H1 (cell line): ENCODE measurements around the gene ICAM5. TPM values are rescaled to one million over a fixed set of nuclear protein-coding genes. Genes with fewer than 3 reads are reported as not detected.

Source experiments
- CTCF ChIA-PET: fragments of 300-600 bp; sonication (Branson Sonifier 250); formaldehyde crosslinking; loops from one replicate; lab custom pipeline; 2021; ENCODE audit not compliant: partially characterized antibody; lab: Charles Lee
- POLR2A ChIA-PET: fragments of 300-600 bp; sonication (Branson Sonifier 250); formaldehyde crosslinking; loops from one replicate; lab custom pipeline; 2021; ENCODE audit warnings: inconsistent platforms; ENCODE audit not compliant: partially characterized antibody; lab: Charles Lee
- DNase-seq, 2 experiments: peaks; one replicate each; pipeline versions ENCODE4 v3.0.0 to v3.0.0-alpha.2; 2010 to 2022; ENCODE audit warnings: low spot score in 2 of 2, low read depth in 1 of 2, mixed read lengths in 1 of 2
- FAIRE-seq: peaks from 2 replicates; lab custom pipeline; 2011; peaks lifted over from hg19 to GRCh38; lab: Jason Lieb, UNC
- H2AFZ ChIP-seq: 2 replicates; pipeline ENCODE4 v1.8.1; 2012; ENCODE audit warnings: low read length, inconsistent platforms
- H2AK5ac ChIP-seq: 2 replicates; pipeline ENCODE4 v1.6.1; 2013; ENCODE audit warnings: low read depth, low read length
- H2BK120ac ChIP-seq: replicated peaks from 2 replicates; pipeline ENCODE3; 2013; ENCODE audit warnings: low read depth, low read length, inconsistent platforms
- H2BK12ac ChIP-seq: 2 replicates; pipeline ENCODE4 v1.6.1; 2013; ENCODE audit warnings: low read depth, low read length
- H2BK15ac ChIP-seq: 2 replicates; pipeline ENCODE4 v1.6.1; 2013; ENCODE audit warnings: low read length
- H2BK20ac ChIP-seq: 2 replicates; pipeline ENCODE4 v1.6.1; 2013; ENCODE audit warnings: low read length
- H2BK5ac ChIP-seq: 2 replicates; pipeline ENCODE4 v1.6.1; 2013; ENCODE audit warnings: low read depth, low read length
- H3K14ac ChIP-seq: 2 replicates; pipeline ENCODE4 v1.6.1; 2013; ENCODE audit warnings: inconsistent platforms; ENCODE audit not compliant: insufficient read length
- H3K18ac ChIP-seq: 2 replicates; pipeline ENCODE4 v1.6.1; 2013; ENCODE audit warnings: low read length; ENCODE audit errors: extremely low read depth
- H3K23ac ChIP-seq: 2 replicates; pipeline ENCODE4 v1.6.1; 2013; ENCODE audit warnings: inconsistent platforms; ENCODE audit not compliant: insufficient read length
- H3K23me2 ChIP-seq: 2 replicates; pipeline ENCODE4 v1.6.1; 2013; ENCODE audit warnings: low read depth, low read length
- H3K27ac ChIP-seq: 2 replicates; pipeline ENCODE4 v1.6.1; 2011; ENCODE audit warnings: low read depth, low read length, inconsistent platforms
- H3K27me3 ChIP-seq, 4 experiments: replicated peaks in 1 of 4; 1 replicate in 1 of 4; 2 replicates in 3 of 4; pipeline versions ENCODE4 v1.6.1 to v1.8.1; 2011 to 2013; ENCODE audit warnings: low read length in 3 of 4, mild to moderate bottlenecking in 3 of 4, inconsistent platforms in 2 of 4, mixed read lengths in 2 of 4, moderate library complexity in 1 of 4; ENCODE audit not compliant: control insufficient read depth in 3 of 4, insufficient read depth in 3 of 4; ENCODE audit errors: extremely low read depth in 1 of 4
- H3K36me3 ChIP-seq, 4 experiments: 2 replicates each; pipeline versions ENCODE4 v1.6.1 to v1.8.1; 2011 to 2013; ENCODE audit warnings: mild to moderate bottlenecking in 4 of 4, low read length in 3 of 4, moderate library complexity in 2 of 4, control low read depth in 1 of 4, inconsistent platforms in 1 of 4; ENCODE audit not compliant: insufficient read depth in 4 of 4, control insufficient read depth in 2 of 4
- H3K4ac ChIP-seq: replicated peaks from 2 replicates; pipeline ENCODE3; 2013; ENCODE audit warnings: low read length, low read depth, mixed read lengths, inconsistent platforms; ENCODE audit not compliant: insufficient read length
- H3K4me1 ChIP-seq, 4 experiments: replicated peaks in 1 of 4; 1 replicate in 1 of 4; 2 replicates in 3 of 4; pipeline versions ENCODE4 v1.6.1 to v1.8.1; 2011 to 2013; ENCODE audit warnings: low read length in 3 of 4, inconsistent platforms in 2 of 4, mixed read lengths in 1 of 4; ENCODE audit not compliant: insufficient read depth in 4 of 4, control insufficient read depth in 3 of 4
- H3K4me2 ChIP-seq, 2 experiments: 2 replicates each; pipeline versions ENCODE4 v1.6.1 to v1.8.1; 2011 to 2013; ENCODE audit warnings: low read depth in 2 of 2, low read length in 2 of 2, control low read depth in 1 of 2, inconsistent platforms in 1 of 2, mild to moderate bottlenecking in 1 of 2; ENCODE audit not compliant: insufficient read depth in 1 of 2
- H3K4me3 ChIP-seq, 4 experiments: fragments of 200-600, 300-600 bp in 1 of 4; sonication (generic), shearing (Covaris generic), sonication (Bioruptor Twin) in 1 of 4; 2 replicates each; pipeline versions ENCODE4 v1.5.1 to v1.8.1; 2011 to 2016; ENCODE audit warnings: low read length in 4 of 4, low read depth in 3 of 4, control low read depth in 2 of 4, inconsistent platforms in 2 of 4, mild to moderate bottlenecking in 2 of 4, mixed read lengths in 1 of 4, moderate library complexity in 1 of 4; ENCODE audit not compliant: insufficient read depth in 2 of 4; ENCODE audit errors: extremely low read depth in 1 of 4
- H3K56ac ChIP-seq: replicated peaks from 2 replicates; pipeline ENCODE3; 2013; ENCODE audit warnings: low read depth, mild to moderate bottlenecking, mixed read lengths, low read length, inconsistent platforms; ENCODE audit not compliant: insufficient read length
- H3K79me1 ChIP-seq: 2 replicates; pipeline ENCODE4 v1.6.1; 2013; ENCODE audit warnings: low read depth, low read length, control low read depth
- H3K79me2 ChIP-seq, 2 experiments: 2 replicates each; pipeline versions ENCODE4 v1.6.1 to v1.8.1; 2012 to 2013; ENCODE audit warnings: low read length in 2 of 2, mild to moderate bottlenecking in 2 of 2, inconsistent platforms in 1 of 2; ENCODE audit not compliant: insufficient read depth in 2 of 2, control insufficient read depth in 1 of 2
- H3K9ac ChIP-seq, 4 experiments: replicated peaks in 1 of 4; 1 replicate in 1 of 4; 2 replicates in 3 of 4; pipeline versions ENCODE4 v1.6.1 to v1.8.1; 2011 to 2013; ENCODE audit warnings: low read depth in 3 of 4, low read length in 3 of 4, control low read depth in 2 of 4, mild to moderate bottlenecking in 2 of 4, moderate library complexity in 2 of 4, inconsistent platforms in 1 of 4; ENCODE audit errors: extremely low read depth in 1 of 4
- H3K9me3 ChIP-seq, 2 experiments: 2 replicates each; pipeline versions ENCODE4 v1.6.1 to v1.8.1; 2012 to 2013; ENCODE audit warnings: mild to moderate bottlenecking in 2 of 2, moderate library complexity in 2 of 2, control low read depth in 1 of 2, inconsistent platforms in 1 of 2, low read depth in 1 of 2, low read length in 1 of 2, mixed read lengths in 1 of 2; ENCODE audit not compliant: insufficient read depth in 2 of 2
- H4K20me1 ChIP-seq, 2 experiments: replicated peaks in 1 of 2; 2 replicates each; pipeline versions ENCODE3 to v1.8.1; 2011 to 2013; ENCODE audit warnings: inconsistent platforms in 2 of 2, low read length in 2 of 2, mild to moderate bottlenecking in 1 of 2; ENCODE audit not compliant: insufficient read depth in 2 of 2, control insufficient read depth in 1 of 2
- H4K5ac ChIP-seq: 2 replicates; pipeline ENCODE4 v1.6.1; 2013; ENCODE audit warnings: low read length, low read depth, mixed read lengths, inconsistent platforms; ENCODE audit not compliant: insufficient read length
- H4K8ac ChIP-seq: 2 replicates; pipeline ENCODE4 v1.8.0; 2013; ENCODE audit warnings: mild to moderate bottlenecking, moderate library complexity, low read length, inconsistent platforms; ENCODE audit not compliant: insufficient read depth; ENCODE audit errors: extremely low read depth
- H4K91ac ChIP-seq: replicated peaks from 2 replicates; pipeline ENCODE3; 2013; ENCODE audit warnings: low read length, mixed read lengths, inconsistent platforms; ENCODE audit not compliant: insufficient read length
- BCL11A ChIP-seq, 2 experiments: IDR thresholded peaks; one replicate each; pipeline ENCODE4 v1.6.1; 2011; ENCODE audit warnings: low read depth in 2 of 2, low read length in 2 of 2, mild to moderate bottlenecking in 2 of 2
- HDAC2 ChIP-seq, 2 experiments: fragments of 300-600 bp in 1 of 2; sonication (generic) in 1 of 2; IDR thresholded peaks; 2 replicates each; pipeline ENCODE4 v1.6.1; 2011 to 2012; ENCODE audit warnings: low read depth in 2 of 2, low read length in 2 of 2, mild to moderate bottlenecking in 2 of 2, moderate library complexity in 2 of 2, borderline replicate concordance in 1 of 2, inconsistent platforms in 1 of 2
- HDAC6 ChIP-seq: IDR thresholded peaks from one replicate; pipeline ENCODE4 v1.7.1; 2012; ENCODE audit warnings: low read depth, mild to moderate bottlenecking, inconsistent platforms, low read length, moderate library complexity
- JUN ChIP-seq: IDR thresholded peaks from 2 replicates; pipeline ENCODE4 v1.6.1; 2011; ENCODE audit warnings: low read depth, mild to moderate bottlenecking, improper control_type of control experiment, low read length
- RBBP5 ChIP-seq: IDR thresholded peaks from 2 replicates; pipeline ENCODE4 v1.7.1; 2012; ENCODE audit warnings: low read depth, mild to moderate bottlenecking, inconsistent platforms, low read length, moderate library complexity, borderline replicate concordance
- SAP30 ChIP-seq: fragments of 300-600 bp; sonication (generic); IDR thresholded peaks from 2 replicates; pipeline ENCODE4 v1.7.1; 2012; ENCODE audit warnings: low read length, moderate library complexity, mild to moderate bottlenecking, inconsistent platforms; ENCODE audit not compliant: insufficient read depth, insufficient replicate concordance
- SIX5 ChIP-seq: IDR thresholded peaks from 2 replicates; pipeline ENCODE4 v1.6.1; 2011; ENCODE audit warnings: mild to moderate bottlenecking, low read depth, low read length
- WGBS, 2 experiments: shearing (Covaris generic) in 1 of 2; methylation state at CpG; one replicate each; pipeline versions ENCODE4 v1.1.6 to v1.1.7; 2013 to 2015; ENCODE audit warnings: low lambda C conversion rate in 2 of 2, mixed read lengths in 2 of 2, inconsistent platforms in 1 of 2, low coverage in 1 of 2, missing lambda C conversion rate in 1 of 2; ENCODE audit not compliant: insufficient replicate concordance in 2 of 2, insufficient coverage in 1 of 2, insufficient read length in 1 of 2; ENCODE audit errors: extremely low coverage in 1 of 2, missing lambda C conversion rate in 1 of 2; 5-methylcytosine and 5-hydroxymethylcytosine counted together
- polyA plus RNA-seq, 7 experiments: library from polyadenylated mRNA; depleted of rRNA in 3 of 7; stranded (reverse) in 5 of 7; unstranded in 2 of 7; fragments of >200 nt in 5 of 7; fragments of 200-250 nt in 2 of 7; gene quantifications; 1 replicate in 5 of 7; 2 replicates in 1 of 7; 4 replicates in 1 of 7; pipeline versions ENCODE4 v1.2.1 to v1.2.3, GENCODE V29; 2011 to 2013; ENCODE audit warnings: missing spikeins in 2 of 7, mixed read lengths in 2 of 7
- total RNA-seq: library from RNA; stranded (reverse); fragmentation: NEBNext Ultra II Directional; extraction: Animal tissue kit (Norgen Biotek cat#: 25700); gene quantifications from 2 replicates; pipeline ENCODE4 v1.2.1, GENCODE V29; 2021
- TF ChIP-seq, protein P1 (sequence below), 3 experiments: IDR thresholded peaks; 1 replicate in 2 of 3; 2 replicates in 1 of 3; pipeline versions ENCODE4 v1.5.1 to v1.6.1; 2011; ENCODE audit warnings: low read length in 3 of 3, mild to moderate bottlenecking in 3 of 3, inconsistent platforms in 2 of 3, low read depth in 1 of 3, moderate library complexity in 1 of 3; ENCODE audit not compliant: insufficient read depth in 1 of 3; ENCODE audit errors: control extremely low read depth in 1 of 3

ICAM5 gene
- total and polyA plus RNA-seq, 2 of the 8 experiments (the other 6 are each of a cell fraction or from before 2014, with no cell fraction given): 3.9 to 4.8 TPM

- H4K91ac ChIP-seq: no peak overlapping the region
- no peak overlapping the region for H3K4me3 ChIP-seq
- no peaks in the 10 kb centered on the region for H3K9me3 ChIP-seq
- no peaks in the 10 kb centered on the region for H3K79me2 ChIP-seq
- H4K20me1 ChIP-seq: peaks cover 0 to 12% of the 10 kb centered on the region in 2 experiments
- H2BK20ac ChIP-seq: no peak overlapping the region
- H3K36me3 ChIP-seq: peaks cover 23 to 68% (median 51%) of the 10 kb centered on the region in 4 experiments
- H3K79me1 ChIP-seq: no peaks in the 10 kb centered on the region
- H3K4me2 ChIP-seq: no peak overlapping the region
- H2BK120ac ChIP-seq: no peak overlapping the region
- no peak for FAIRE-seq
- WGBS, 2 experiments: 88% methylated on average over 25 of the region's 32 CpGs; no CpG with 5 or more reads in 1 of the 2 experiments
- no peak overlapping the region for H2AFZ ChIP-seq
- no peak overlapping the region for H2BK5ac ChIP-seq
- no peak overlapping the region for H3K23ac ChIP-seq
- no peak overlapping the region for H2BK12ac ChIP-seq
- H3K27me3 ChIP-seq: no peaks in the 10 kb centered on the region; a peak in 1 of 7 replicates
- H3K56ac ChIP-seq: no peak overlapping the region
- POLR2A ChIA-PET: interaction anchor here (1.5 to 11.4 kb wide), 3 partner anchors 12 to 31 kb away, joined by 6 to 104 read pairs (median 7); partner anchors contain the start of genes ICAM5 and RAVER1
- H3K27ac ChIP-seq: no peak overlapping the region
- no peak overlapping the region for H2BK15ac ChIP-seq
- no peak overlapping the region for H3K9ac ChIP-seq
- H4K8ac ChIP-seq: no peak overlapping the region
- no peak overlapping the region for H3K4ac ChIP-seq
- CTCF ChIA-PET: interaction anchor here (0.6 to 2.4 kb wide), 9 partner anchors 9 to 68 kb away, joined by 3 to 13 read pairs (median 3); partner anchors contain the start of gene ZGLP1
- H3K18ac ChIP-seq: no peak overlapping the region
- DNase-seq: no peak
- no peaks in the 10 kb centered on the region; a peak in 1 of 7 replicates for H3K4me1 ChIP-seq
- no peaks in the 10 kb centered on the region; the same call in 1 of the 2 replicates for H3K23me2 ChIP-seq
- no peak overlapping the region for H2AK5ac ChIP-seq
- H3K14ac ChIP-seq: no peak overlapping the region
- no peak overlapping the region for H4K5ac ChIP-seq
- TF ChIP-seq JUN: no peak
- TF ChIP-seq BCL11A (IDR thresholded peaks at IDR 0.05; ENCODE audit: low read depth in 2 of 2, low read length in 2 of 2): no peak
- no peak for TF ChIP-seq SAP30
- TF ChIP-seq HDAC2 (IDR thresholded peaks at IDR 0.05; ENCODE audit: borderline replicate concordance in 1 of 2, low read depth in 2 of 2, low read length in 2 of 2): no peak
- TF ChIP-seq SIX5: no peak
- TF ChIP-seq RBBP5: no peak
- no peak for TF ChIP-seq HDAC6
- TF ChIP-seq, protein P1, sequence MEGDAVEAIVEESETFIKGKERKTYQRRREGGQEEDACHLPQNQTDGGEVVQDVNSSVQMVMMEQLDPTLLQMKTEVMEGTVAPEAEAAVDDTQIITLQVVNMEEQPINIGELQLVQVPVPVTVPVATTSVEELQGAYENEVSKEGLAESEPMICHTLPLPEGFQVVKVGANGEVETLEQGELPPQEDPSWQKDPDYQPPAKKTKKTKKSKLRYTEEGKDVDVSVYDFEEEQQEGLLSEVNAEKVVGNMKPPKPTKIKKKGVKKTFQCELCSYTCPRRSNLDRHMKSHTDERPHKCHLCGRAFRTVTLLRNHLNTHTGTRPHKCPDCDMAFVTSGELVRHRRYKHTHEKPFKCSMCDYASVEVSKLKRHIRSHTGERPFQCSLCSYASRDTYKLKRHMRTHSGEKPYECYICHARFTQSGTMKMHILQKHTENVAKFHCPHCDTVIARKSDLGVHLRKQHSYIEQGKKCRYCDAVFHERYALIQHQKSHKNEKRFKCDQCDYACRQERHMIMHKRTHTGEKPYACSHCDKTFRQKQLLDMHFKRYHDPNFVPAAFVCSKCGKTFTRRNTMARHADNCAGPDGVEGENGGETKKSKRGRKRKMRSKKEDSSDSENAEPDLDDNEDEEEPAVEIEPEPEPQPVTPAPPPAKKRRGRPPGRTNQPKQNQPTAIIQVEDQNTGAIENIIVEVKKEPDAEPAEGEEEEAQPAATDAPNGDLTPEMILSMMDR (IDR thresholded peaks at IDR 0.05; ENCODE audit: control extremely low read depth in 1 of 3, insufficient read depth in 1 of 3, low read depth in 1 of 3, low read length in 3 of 3): no peak
These were observed 31.1 kb downstream of the ICAM5 start for GRCh38 chr19:10320602-10321416.
